GM18870 (cell line): Measurements from ENCODE around the gene ROBO4.

Experiments
- ATAC-seq: cut with Tn5 transposase; IDR thresholded peaks from one replicate; pipeline ENCODE4 v1.9.1; 2021; ENCODE audit warnings: moderate library complexity; ENCODE audit not compliant: unreplicated experiment

The ROBO4 gene

DNA sequence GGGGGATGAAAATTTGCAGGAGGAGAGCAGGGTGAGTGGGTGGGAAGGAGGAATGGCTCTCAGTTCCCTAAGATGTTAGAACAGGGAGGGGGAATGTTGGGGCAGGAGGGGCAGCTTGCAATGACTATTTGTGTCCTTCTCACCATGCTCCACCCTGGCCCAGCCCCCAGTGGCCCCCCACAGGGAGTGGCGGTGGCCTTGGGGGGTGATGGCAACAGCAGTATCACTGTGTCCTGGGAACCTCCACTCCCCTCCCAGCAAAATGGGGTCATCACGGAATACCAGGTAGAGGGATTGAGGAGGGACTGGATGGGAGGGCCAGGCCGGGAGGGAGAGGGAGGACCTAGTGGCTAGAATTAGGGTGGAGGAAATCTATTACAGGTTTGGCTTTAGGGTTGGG lies 22.3 kb downstream of the ROBO4 start:
- ATAC-seq = no peak

DNA sequence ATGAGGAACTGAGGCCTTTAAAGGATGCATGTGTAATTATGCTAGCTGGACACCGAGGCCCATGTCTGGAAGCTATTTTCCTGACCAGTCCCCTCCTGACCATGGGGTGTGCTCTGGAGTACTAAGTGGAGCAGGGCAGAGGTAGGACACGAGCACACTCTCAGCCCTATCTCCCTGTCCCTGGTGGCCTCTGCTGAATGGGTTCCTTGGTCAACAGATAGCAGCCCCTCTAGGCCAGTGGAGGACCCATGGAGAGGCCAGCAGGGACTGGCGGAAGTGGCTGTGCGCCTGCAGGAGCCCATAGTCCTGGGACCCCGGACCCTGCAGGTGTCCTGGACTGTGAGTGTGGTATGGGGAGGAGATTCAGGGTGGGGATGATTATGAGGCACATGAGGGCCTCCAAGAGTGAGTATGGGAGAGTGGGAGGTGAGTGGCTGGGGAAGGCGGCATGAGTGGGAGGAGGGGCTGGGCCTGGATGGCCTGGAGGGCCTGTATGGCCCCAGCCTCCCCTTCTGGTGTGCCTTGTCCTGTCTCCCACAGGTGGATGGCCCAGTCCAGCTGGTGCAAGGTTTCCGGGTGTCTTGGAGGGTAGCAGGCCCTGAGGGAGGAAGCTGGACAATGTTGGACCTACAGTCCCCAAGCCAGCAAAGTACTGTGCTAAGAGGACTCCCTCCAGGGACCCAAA lies 23.0 kb downstream of the ROBO4 start:
- no peak for ATAC-seq

DNA sequence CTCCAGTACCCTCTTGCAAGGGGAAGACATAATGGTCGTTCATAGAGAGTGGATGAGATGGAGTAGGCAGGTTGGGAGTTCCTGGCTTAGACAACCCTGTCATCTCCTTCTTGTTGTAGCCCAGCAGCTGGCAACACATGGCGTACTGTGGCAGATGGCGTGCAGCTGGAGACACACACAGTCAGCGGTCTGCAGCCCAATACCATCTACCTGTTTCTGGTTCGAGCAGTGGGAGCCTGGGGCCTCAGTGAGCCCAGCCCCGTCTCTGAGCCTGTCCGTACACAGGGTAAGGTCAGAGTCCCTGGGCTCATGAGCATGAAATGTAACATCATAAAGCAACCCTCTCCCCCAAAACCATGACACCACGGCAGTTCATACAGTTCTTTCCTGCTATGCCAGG lies 23.7 kb downstream of the ROBO4 start:
- no peak for ATAC-seq

DNA sequence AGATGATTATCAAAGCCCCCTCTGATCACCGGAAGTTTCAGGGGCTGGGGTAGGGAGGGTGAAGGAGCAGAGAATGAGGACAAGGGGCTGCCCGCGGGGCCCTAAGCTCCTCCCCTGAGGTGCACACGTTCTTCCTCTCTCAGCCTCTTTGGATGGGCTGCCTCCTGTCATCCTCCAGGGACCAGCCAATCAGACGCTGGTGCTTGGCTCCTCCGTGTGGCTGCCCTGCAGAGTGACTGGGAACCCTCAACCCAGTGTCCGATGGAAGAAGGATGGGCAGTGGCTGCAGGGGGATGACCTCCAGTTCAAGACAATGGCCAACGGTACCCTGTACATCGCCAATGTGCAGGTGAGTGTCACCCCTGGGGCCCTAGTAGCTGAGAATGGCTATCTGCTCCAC lies 24.9 kb downstream of the ROBO4 start:
- ATAC-seq = no peak

DNA sequence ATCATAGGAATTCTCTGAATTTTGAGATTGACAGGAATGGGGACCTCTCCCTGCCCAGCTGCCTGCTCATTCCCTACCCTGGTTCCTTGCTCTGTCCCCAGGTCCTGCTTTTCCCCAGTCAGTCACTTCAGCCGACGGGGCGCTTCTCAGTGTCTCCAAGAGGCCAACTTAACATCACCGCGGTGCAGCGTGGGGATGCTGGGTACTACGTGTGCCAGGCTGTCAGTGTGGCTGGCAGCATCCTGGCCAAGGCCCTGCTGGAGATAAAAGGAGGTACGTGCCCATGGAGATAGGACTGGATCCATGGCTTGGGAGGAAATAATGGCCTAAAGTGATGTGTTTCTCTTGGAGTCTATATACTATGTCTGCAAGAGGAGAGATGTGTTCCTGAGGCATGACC lies 25.4 kb downstream of the ROBO4 start:
- ATAC-seq = no peak

DNA sequence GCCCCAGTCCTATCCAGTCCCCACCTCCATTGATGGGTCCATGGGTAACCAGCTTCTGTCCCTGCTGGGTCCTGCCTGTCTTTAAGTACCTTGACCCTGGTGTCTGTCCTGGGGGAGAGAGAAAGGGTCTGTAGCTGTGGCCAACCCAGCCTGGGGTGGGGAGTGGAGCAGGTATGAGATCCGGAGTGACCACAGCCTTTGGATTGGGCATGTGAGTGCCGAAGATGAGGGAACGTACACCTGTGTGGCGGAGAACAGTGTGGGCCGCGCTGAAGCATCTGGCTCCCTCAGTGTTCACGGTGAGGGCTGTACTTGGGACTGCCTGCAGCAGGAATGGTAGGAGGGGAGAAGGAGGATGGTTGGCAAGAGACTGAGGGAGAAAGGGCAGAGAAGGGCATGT lies 27.2 kb downstream of the ROBO4 start:
- ATAC-seq = no peak

DNA sequence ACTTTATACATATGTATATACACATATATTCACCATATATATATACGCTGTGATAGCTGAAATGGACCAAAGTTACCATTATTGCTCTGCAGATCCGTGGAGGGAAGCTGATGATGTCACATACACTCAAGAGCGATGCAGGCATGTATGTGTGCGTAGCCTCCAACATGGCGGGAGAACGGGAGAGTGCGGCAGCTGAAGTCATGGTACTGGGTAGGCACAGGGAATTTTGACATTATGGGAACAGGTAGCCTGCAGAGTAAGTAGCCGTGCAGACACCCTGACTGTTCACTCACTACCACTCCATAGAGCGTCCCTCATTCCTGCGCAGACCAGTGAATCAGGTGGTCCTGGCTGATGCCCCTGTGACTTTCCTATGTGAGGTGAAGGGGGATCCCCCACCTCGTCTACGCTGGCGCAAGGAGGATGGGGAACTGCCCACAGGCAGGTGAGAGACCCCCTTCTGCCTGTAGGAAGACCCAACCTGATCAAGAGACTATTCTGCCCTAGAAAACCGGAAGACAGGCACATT lies 27.7 kb downstream of the ROBO4 start:
- ATAC-seq = no peak

DNA sequence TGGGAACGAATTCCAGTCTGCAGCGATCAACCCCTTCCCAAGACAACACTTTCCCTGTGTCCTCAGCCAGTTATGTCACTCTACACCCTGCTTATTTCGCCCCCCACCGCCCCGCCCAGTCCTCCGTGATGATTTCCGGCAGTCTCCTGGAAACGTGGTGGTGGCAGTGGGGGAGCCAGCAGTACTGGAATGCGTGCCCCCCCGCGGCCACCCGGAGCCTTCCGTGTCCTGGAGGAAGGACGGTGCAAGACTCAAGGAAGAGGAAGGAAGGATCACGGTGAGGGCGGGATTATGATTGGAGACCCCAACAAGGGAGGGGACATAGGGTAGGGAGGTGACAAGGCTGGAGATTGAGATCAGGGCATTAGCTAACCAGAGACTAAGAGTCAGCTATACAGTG lies 28.3 kb downstream of the ROBO4 start:
- no peak for ATAC-seq

DNA sequence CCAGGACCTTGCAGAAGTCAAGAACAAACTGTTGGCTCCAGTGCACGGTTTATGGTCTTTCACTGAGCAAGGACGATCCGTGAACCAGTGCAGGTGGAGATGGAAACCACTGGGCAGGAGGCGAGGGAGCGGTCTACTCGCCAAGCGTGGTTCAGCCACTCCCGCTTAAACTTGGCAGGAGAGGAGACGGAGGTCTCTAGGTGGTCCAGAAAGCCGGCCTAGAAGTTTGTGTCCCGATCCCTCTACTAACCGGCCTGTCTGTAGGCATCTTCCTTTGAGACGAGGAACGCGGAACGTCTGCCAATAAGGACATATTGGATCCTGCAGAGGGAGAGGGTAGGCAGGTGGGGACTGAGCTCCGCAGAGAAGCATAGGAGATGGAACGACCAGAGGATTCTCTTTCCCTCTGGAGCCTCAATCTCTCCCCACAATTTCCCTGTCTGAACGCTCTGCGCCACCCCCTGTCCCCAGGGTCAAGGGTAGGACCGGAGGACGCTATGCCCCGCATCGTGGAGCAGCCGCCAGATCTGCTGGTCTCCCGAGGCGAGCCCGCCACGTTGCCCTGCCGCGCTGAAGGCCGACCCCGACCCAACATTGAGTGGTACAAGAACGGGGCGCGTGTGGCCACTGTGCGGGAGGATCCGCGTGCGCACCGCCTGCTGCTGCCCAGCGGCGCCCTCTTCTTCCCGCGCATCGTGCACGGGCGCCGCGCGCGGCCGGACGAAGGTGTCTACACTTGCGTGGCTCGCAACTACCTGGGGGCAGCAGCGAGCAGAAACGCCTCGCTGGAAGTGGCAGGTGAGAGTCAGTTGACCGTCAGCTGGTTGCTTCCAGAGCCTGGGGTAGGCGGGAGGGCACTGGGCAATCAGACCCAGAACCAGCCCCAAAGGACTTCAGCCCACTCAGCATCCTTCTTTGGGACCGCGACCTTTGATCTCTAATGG lies 29.1 kb downstream of the ROBO4 start:
- no peak for ATAC-seq

DNA sequence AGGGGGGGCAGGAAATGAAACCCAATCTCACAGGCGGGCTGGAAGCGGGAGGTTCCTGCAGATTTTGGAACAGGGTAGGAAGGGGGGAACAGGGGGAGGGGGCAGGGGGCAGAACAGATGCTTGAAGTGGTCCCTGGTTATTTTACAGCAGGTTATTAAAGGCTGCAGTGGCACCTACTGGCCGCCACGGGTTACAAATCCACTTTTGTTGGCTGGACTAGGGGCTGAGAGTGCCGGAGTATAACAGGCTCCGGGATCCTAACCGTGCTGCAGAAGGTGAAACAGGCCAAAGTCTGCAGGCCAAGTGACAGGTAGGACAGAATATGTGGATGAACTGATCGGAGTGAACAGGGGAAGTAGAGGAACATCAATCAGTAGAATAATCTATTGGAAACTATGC lies 30.0 kb downstream of the ROBO4 start:
- no peak for ATAC-seq

DNA sequence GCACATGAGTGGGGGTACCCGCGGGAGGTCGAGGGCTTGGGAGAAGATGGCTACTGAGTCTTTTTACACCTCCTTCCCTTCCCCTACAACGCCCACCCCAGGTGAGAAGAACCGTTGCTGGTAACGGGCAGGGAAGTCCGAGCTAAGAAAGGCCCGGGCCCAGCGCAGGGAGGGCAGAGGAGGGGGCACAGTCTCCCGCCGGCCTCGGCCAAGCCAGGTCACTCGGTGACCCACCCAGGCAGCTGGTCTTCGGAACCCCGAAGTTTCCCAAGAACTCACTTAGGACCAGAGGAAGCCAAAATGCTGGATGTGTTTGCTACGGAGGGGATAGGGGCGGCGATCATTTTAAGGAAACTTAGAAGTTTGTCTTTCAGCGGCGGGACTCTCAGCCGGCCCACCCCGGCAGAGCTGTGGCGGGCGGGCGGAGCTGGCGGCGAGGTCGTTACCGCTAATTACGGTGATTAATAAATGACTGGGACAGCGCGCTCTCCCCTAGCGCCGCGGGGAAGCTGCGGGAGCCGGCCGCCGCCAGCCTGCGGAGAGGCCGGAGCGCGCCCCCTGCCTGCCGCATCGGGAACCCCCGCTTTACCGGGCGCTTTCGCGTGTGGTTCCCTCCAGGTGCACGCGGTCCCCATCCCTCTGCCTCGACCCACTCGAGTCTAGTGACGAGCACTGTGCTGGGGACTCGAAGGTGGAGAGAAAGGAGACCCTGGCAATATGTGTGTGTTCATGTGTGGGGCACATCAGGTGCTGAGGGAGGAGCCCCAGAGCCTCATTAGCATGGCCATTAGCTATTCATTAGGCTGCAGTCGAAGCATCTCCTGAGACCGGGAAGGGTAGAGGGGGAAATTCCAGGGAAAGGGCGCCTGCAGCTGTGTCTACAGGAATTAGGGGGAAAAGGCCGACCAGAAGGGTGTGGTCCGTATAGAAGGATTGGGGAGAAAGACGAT lies 31.5 kb downstream of the ROBO4 start:
- no peak for ATAC-seq

DNA sequence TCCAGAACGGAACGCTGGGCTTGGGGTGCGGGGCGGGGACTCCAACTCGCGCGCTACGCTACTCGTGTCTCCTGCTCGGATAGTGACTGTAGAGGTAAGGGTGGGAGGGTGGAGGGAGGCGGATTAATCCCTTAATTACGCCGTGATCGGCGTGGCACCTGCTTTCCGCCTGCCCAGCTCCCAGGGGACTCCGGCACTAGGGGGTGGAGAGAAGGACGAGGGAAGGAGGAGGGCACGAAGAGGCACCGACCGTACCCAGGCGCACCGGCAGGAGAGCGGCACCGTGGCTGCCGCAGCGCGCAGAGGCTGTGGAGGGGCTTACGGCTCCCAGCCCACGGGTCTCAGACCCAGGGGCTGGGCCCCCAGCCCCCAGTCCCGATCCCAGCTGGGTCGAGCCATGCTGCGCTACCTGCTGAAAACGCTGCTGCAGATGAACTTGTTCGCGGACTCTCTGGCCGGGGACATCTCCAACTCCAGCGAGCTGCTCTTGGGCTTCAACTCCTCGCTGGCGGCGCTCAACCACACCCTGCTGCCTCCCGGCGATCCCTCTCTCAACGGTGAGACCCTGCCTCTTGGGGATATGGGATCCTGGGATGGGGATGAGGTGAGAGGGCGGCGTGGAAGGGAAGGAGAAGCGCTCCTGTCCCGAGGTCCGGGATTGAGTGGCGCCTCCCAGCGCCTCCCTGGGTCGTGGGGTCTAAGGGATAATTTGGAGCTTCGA lies 32.3 kb downstream of the ROBO4 start, which contains the start of gene ROBO3:
ROBO3 (plus strand) TSS at position 252 of the 721 bp plus-strand sequence; CDS start at position 398, 146 bp downstream.
- no peak for ATAC-seq

DNA sequence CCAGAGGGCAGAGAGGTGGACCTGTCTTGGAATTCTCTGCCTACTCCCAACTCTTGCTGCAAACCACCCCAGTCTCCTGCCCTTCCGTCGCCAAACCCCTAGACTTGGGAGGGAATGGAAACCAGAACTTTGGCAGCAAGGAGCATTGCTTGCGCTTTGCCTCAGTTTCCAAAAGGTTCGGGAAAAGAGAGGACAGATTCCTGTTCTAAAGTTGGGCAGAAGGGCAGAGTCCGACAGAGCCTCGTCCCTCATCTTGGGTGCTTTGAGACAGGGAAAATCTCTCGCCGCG lies 32.8 kb downstream of the ROBO4 start:
- no peak for ATAC-seq

DNA sequence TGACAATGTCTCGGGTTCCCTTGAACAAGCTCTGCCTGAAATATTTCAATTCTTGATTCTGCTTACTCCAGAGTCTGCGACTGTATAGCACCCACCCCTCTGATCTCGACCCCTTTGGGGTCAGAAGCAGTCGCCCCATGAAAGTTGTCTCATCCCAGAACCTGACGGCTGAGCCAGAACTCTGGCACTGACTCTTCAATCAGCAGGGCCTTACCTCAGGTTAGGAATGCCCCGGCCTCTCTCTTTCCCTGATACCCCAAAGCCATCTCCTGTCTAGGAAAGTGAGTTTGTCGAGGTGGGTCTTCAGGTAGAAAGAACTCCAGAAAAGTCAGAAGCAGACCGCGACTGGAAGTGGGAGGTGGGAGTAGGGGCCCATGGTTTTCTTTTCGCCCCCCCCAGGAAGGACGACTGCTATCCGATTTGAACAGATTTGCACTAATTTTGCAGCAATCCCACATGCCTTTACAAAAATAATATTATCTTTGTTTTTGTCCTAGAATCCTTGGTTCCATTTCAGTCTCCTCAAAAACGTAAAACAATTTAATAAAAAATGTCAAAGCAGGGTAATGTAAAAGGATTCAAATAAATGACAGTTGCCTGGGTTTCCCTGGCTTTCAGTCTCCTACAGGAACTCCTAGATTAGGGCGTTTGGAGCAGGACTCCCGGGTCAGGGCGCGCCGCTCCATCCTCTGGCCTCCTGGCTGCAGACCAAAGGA lies 33.3 kb downstream of the ROBO4 start:
- no peak for ATAC-seq

DNA sequence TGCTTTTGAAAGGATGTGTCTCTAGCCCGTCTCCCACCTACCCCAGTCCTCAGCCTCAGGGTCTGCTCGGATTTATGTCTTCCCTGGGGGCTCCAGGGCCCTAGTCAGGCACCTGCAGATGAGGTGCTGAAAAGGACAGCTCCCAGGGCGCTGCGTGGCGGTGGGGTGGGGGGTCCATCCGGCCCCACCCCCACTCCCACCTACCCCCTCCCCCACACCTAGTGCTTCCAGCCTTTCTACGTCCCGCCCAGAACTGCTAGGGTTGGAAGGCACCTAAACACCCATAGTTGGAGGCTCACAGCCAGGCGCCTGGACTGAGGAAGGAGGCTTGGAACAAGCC lies 33.9 kb downstream of the ROBO4 start:
- ATAC-seq = no peak

DNA sequence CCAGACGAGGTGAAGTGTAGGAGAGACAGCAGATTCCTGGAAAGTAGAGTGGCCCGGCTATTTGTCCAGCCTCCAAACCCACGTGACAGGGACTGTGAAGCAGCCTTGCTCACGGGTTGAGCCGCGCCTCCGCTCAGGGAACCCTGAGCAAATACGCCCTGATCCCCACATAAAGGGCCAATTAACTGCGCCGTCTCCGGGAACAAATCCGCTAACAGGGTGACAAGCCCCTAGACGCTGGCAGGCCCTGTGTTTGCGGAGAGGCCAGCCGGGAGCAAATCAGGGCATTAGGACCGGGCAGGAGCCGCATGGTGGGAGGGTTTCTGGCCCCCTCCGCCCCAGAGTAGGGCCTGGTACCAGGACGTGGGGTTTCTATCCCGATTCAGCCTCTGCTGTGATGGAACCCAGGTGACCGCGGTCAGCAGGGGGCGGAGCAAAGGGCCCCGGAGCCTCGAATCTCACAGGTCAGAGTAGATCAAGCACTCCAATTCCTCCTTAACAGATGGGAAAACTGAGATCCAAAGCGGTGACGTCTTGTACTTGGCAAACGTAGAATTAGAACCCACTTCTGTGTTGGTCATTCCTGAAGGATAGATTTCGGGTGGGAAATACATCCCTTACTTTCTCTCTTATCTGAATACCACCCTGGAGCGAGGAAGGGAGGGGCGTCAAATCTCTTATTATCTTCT lies 34.4 kb downstream of the ROBO4 start:
- ATAC-seq = no peak

DNA sequence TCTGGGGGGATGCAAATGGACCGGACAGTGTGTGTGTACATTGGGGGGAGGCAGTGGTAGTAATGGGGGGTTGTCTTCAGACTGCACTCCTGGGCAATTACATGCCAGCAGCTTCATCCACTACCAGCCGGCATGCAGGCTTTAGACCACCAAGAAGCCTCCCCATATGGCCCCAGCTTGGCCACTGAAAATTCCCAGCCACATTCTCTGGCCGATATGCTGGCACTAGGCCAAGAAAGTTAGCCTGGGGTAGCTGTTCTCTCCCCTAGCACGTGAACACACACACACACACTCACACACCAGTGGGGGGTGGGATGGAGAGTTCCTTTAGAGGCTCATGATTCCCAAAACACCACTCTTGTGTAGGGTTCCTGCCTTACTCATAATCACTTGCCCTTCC lies 36.0 kb downstream of the ROBO4 start:
- no peak for ATAC-seq

DNA sequence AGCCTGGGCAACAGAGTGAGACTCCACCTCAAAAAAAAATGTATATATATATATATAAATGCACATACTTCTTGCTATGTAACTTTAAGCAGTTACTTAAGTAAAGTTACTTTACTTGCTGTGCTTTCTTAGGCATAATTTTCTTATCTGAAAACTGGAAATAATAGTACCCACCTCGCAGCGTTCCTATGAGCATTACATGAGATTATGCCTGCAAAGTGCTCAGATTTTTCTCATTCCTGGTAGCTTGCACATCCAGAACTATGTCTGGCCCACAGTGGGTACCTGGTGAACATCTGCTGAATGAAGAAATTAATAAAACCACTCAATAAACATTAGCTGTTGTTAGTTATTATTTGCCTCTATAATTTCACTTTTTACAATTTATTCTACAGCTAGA lies 38.5 kb downstream of the ROBO4 start:
- ATAC-seq = no peak

DNA sequence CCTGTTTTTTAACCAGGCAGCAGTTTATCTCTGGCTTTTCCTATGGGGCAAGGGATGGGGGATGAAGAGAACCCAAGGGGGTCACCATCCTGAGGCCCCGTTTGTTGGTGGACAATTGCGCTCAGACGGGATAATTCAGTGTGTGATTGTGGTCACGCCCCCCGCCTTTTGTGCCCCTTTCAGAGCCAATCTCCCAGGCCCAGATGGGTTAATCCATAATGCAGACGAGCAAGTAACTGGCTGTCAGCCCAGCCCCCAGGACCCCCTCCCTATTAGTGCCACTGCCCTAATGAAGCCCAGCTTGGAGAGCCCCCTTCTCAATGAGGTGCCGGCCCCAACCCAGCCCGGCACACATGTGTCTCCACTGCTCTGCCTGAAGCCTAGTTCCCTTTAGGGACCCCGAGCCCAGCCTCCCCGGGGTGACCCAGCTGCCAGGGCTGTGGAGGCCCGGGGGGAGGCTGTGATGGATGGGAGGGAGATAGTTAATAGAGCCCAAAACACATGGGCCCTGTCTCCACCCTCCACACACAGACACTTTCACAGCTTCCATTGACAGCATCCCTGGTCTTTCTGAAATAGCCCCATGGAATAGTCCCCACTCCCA lies 51.5 kb downstream of the ROBO4 start:
- no peak for ATAC-seq
